ENCODE results near the gene FCHSD2. TPM values are rescaled to one million over a fixed set of nuclear protein-coding genes. Genes with fewer than 3 reads are reported as not detected.

The FCHSD2 gene
- total RNA-seq, 4 donors from 2014 or later = 5.7 to 16.8 (median 7.9) TPM

GRCh38 chr11:73107597-73107996 lies 34.5 kb downstream of the FCHSD2 start:
- DNase-seq (ENCODE audit: low spot score in 2 of 2) = no peak
- Histone ChIP-seq H3K27me3 (no peaks in the 10 kb centered on the region), H3K27ac (no peak overlapping the region), H3K4me3 (no peak overlapping the region), H3K4me1 (no peaks in the 10 kb centered on the region), H3K9me3 (no peaks in the 10 kb centered on the region), H3K36me3 (no peaks in the 10 kb centered on the region)
- over 99% methylated on average over 3 of the region's 3 CpGs for WGBS
- TF ChIP-seq POLR2AphosphoS5 (IDR thresholded peaks at IDR 0.05) = no peak
- no peak for TF ChIP-seq CTCF (IDR thresholded peaks at IDR 0.05)
- no peak for TF ChIP-seq EP300 (IDR thresholded peaks at IDR 0.05)
- no peak for TF ChIP-seq POLR2A (IDR thresholded peaks at IDR 0.05)

DNA sequence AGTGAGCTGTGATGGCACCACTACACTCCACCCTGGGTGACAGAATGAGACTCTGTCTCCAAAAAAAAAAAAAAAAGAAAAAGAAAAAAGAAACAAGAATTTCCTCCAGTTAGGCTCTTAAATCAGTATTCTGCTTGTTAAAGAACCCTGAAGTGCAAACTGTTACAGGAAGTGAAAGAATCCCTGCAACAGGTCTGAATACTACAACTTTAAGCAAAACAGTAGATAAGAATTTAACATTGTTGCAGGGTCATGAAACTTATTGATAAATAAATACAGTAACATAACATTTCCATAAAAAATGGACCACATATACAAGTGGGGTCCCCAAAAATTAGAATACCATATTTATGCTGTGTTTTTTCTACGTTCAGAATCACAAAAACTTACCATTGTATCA lies 35.8 kb downstream of the FCHSD2 start:
- TF ChIP-seq EP300 (IDR thresholded peaks at IDR 0.05) (no peak), POLR2AphosphoS5 (IDR thresholded peaks at IDR 0.05) (no peak), CTCF (IDR thresholded peaks at IDR 0.05) (no peak), POLR2A (IDR thresholded peaks at IDR 0.05) (no peak)
- no peaks in the 10 kb centered on the region for H3K4me1 ChIP-seq
- H3K27ac ChIP-seq = no peak overlapping the region
- H3K27me3 ChIP-seq = no peaks in the 10 kb centered on the region
- WGBS = 87% methylated on average over 1 of the region's 1 CpG
- DNase-seq (ENCODE audit: low spot score in 2 of 2) = no peak
- H3K36me3 ChIP-seq = no peaks in the 10 kb centered on the region
- H3K9me3 ChIP-seq = no peaks in the 10 kb centered on the region
- no peak overlapping the region for H3K4me3 ChIP-seq

DNA sequence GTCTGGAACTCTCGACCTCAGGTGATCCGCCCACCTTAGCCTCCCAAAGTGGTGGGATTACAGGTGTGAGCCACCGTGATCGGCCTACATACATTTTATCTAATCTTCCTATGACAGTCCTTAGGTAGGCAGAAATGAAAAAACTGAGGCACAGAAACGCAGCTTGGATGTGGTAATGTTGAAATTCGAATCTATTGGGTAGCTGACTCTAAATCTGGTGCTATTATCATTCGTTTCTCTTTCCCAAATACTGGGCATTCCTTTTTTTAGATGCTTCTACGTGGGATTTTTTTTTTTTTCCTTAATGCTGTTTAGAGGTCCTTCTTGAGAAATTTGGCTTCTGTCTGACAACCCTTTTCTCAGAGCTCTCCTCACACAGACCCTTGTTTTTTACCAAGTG lies 41.5 kb downstream of the FCHSD2 start:
- H3K9me3 ChIP-seq = no peaks in the 10 kb centered on the region
- TF ChIP-seq CTCF (IDR thresholded peaks at IDR 0.05) = no peak
- no peaks in the 10 kb centered on the region for H3K36me3 ChIP-seq
- H3K27ac ChIP-seq = no peak overlapping the region
- H3K27me3 ChIP-seq = no peaks in the 10 kb centered on the region
- WGBS = 95% methylated on average over 8 of the region's 8 CpGs
- no peak for DNase-seq (ENCODE audit: low spot score in 2 of 2)
- H3K4me1 ChIP-seq = peaks cover under 1% of the 10 kb centered on the region
- H3K4me3 ChIP-seq = no peak overlapping the region

GRCh38 chr11:73099512-73100266 lies 42.4 kb downstream of the FCHSD2 start:
- H3K9me3 ChIP-seq = no peaks in the 10 kb centered on the region
- no peaks in the 10 kb centered on the region for H3K36me3 ChIP-seq
- DNase-seq (ENCODE audit: low spot score in 2 of 2) = no peak
- H3K27me3 ChIP-seq = no peaks in the 10 kb centered on the region
- 94% methylated on average over 25 of the region's 25 CpGs for WGBS
- no peak overlapping the region for H3K27ac ChIP-seq
- peaks cover 5% of the 10 kb centered on the region for H3K4me1 ChIP-seq
- no peak overlapping the region for H3K4me3 ChIP-seq
- TF ChIP-seq POLR2AphosphoS5 (IDR thresholded peaks at IDR 0.05) (no peak), CTCF (IDR thresholded peaks at IDR 0.05) (no peak), EP300 (IDR thresholded peaks at IDR 0.05) (no peak), POLR2A (IDR thresholded peaks at IDR 0.05) (no peak)

DNA sequence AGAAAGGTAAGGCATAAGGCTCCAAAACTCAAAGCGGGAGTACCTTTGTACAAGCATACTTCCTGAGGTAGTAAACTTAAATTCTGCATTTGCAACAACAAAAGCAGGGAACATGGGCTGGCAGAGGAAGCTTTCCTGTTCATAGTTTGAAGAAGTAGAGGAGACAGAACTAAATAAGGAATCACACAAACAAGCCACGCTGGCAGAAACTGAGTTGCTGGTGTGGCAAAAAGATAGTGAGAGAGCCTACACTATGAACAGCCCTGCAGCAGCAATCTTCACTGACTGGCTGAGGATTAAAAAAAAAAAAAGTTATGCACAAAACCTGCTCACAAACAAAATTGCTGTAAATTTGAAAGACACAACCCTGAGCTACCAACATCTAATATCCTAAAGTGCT lies 46.5 kb downstream of the FCHSD2 start:
- no peak for DNase-seq (ENCODE audit: low spot score in 2 of 2)
- no peaks in the 10 kb centered on the region for H3K36me3 ChIP-seq

More for the DNA sequence above, 46.5 kb downstream of the FCHSD2 start:
- 62% methylated on average over 2 of the region's 2 CpGs for WGBS
- TF ChIP-seq CTCF (IDR thresholded peaks at IDR 0.05) (no peak), EP300 (IDR thresholded peaks at IDR 0.05) (no peak), POLR2A (IDR thresholded peaks at IDR 0.05) (no peak), POLR2AphosphoS5 (IDR thresholded peaks at IDR 0.05) (no peak)
- H3K4me1 ChIP-seq = peaks cover 5% of the 10 kb centered on the region
- no peaks in the 10 kb centered on the region for H3K27me3 ChIP-seq
- no peaks in the 10 kb centered on the region for H3K9me3 ChIP-seq
- no peak overlapping the region for H3K27ac ChIP-seq
- H3K4me3 ChIP-seq = no peak overlapping the region

Measured in suprapubic skin (tissue), 4 donors.